ENCODE measurements around the gene QSER1. TPM values are rescaled to one million over a fixed set of nuclear protein-coding genes. Genes with fewer than 3 reads are reported as not detected.

QSER1 gene
- total and polyA plus RNA-seq, 2 experiments from 2014 or later: 29.4 to 132 TPM

- no peak for TF ChIP-seq POLR2AphosphoS5 (IDR thresholded peaks at IDR 0.05; ENCODE audit: low read depth)
- no peak for TF ChIP-seq CREB1 (CRISPR knock-in tag; IDR thresholded peaks at IDR 0.05; ENCODE audit: low read depth)
- no peak for TF ChIP-seq STAT1 (IDR thresholded peaks at IDR 0.05; ENCODE audit: unreplicated experiment)
- no peak for TF ChIP-seq CTCF (conservative IDR thresholded peaks at IDR 0.05; ENCODE audit: low read depth in 2 of 2)
- no peak for TF ChIP-seq EZH2 (IDR thresholded peaks at IDR 0.05; ENCODE audit: low read depth, unreplicated experiment)
- TF ChIP-seq NANOG (IDR thresholded peaks at IDR 0.05; ENCODE audit: borderline replicate concordance): no peak
- TF ChIP-seq ZNF114 (CRISPR knock-in tag; IDR thresholded peaks at IDR 0.05): no peak
- TF ChIP-seq ZNF331 (CRISPR knock-in tag; IDR thresholded peaks at IDR 0.05; ENCODE audit: low read depth): no peak
- no peak for TF ChIP-seq JUNB (IDR thresholded peaks at IDR 0.05; ENCODE audit: unreplicated experiment)
- no peak for TF ChIP-seq REST (IDR thresholded peaks at IDR 0.05; ENCODE audit: unreplicated experiment)
- TF ChIP-seq ZNF462 (CRISPR knock-in tag; IDR thresholded peaks at IDR 0.05): no peak
- no peak for TF ChIP-seq ETS1 (IDR thresholded peaks at IDR 0.05)
- TF ChIP-seq EZH2phosphoT487 (IDR thresholded peaks at IDR 0.05; ENCODE audit: unreplicated experiment): no peak
- H3K27ac Mint-ChIP-seq: no peak overlapping the region
- no peaks in the 10 kb centered on the region for H3K36me3 ChIP-seq (ENCODE audit: insufficient read depth)
- H3K9me3 Mint-ChIP-seq: 0 out of 3 replicates have a peak, but pooled peaks cover 3% of the 10 kb centered on the region
- H3K9me2 ChIP-seq (ENCODE audit: insufficient read depth): no peaks in the 10 kb centered on the region
- no peak for ATAC-seq
- DNase-seq (ENCODE audit: low spot score): no peak
- H4K20me1 ChIP-seq (replicated peaks; ENCODE audit: insufficient read depth): no peaks in the 10 kb centered on the region
- H3K4me1 ChIP-seq (ENCODE audit: insufficient read depth): peaks cover 11% of the 10 kb centered on the region; the same call in 1 of the 2 replicates
- H3F3A ChIP-seq (replicated peaks; ENCODE audit: low read depth): no peaks in the 10 kb centered on the region
- H3K4me3 ChIP-seq: no peak overlapping the region
- no peaks in the 10 kb centered on the region for H3K36me3 Mint-ChIP-seq (ENCODE audit: low read depth)
- H3K27me3 Mint-ChIP-seq (ENCODE audit: insufficient read depth, low read depth, poor library complexity): peaks cover 7% of the 10 kb centered on the region
- H3K27me3 ChIP-seq (ENCODE audit: insufficient read depth): no peaks in the 10 kb centered on the region
- H3K79me2 ChIP-seq (replicated peaks; ENCODE audit: insufficient read depth): no peaks in the 10 kb centered on the region
- no peak overlapping the region for H3K27ac ChIP-seq (ENCODE audit: low read depth)
- H3K4me1 Mint-ChIP-seq: peaks cover 10% of the 10 kb centered on the region; the same call in 2 of the 3 replicates
- peak overlapping the region; percentile 82 for H2AFZ ChIP-seq
- H3K4me3 Mint-ChIP-seq: no peak overlapping the region
- H3K4me2 ChIP-seq: no peak overlapping the region
Measured at GRCh38 chr11:33005175-33005574, 112.6 kb downstream of the QSER1 start.

All from GM23338 (cell line).